Measurements from ENCODE around the gene SND1. TPM values are rescaled to one million over a fixed set of nuclear protein-coding genes. Genes with fewer than 3 reads are reported as not detected.
A peak's percentile ranks its signal among the peaks of the same experiment; 100 is the strongest.

The SND1 gene
- total and polyA plus RNA-seq, 7 donors, result 29.2 to 72.8 (median 48.2) TPM

DNA sequence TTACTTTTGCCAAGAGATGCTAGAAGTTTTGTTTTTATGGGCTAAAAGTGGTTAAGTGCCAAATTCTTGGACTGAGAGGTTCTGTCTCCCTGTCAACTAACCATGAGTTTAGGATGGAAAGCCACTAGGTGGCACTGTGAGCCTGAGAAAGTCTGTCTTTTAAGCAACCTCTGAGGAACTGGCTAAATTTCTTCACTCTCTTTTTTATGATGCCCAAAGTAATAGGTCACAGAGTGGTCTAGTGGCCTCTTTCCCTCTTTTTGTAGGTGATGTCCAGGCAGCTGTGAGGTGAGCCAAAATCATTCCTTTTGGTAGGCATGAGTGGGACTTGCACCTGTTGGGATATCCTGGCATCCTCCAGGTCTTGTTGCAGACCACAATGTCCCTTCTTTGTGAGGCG is 56.8 kb downstream of the SND1 start:
- no peaks in the 10 kb centered on the region for H3K9me3 ChIP-seq
- H3K4me1 ChIP-seq, result no peaks in the 10 kb centered on the region
- DNase-seq (peak; percentile 38 to 58), ATAC-seq (peak; percentile 66 to 93 (median 84))
- TF ChIP-seq, protein P1, sequence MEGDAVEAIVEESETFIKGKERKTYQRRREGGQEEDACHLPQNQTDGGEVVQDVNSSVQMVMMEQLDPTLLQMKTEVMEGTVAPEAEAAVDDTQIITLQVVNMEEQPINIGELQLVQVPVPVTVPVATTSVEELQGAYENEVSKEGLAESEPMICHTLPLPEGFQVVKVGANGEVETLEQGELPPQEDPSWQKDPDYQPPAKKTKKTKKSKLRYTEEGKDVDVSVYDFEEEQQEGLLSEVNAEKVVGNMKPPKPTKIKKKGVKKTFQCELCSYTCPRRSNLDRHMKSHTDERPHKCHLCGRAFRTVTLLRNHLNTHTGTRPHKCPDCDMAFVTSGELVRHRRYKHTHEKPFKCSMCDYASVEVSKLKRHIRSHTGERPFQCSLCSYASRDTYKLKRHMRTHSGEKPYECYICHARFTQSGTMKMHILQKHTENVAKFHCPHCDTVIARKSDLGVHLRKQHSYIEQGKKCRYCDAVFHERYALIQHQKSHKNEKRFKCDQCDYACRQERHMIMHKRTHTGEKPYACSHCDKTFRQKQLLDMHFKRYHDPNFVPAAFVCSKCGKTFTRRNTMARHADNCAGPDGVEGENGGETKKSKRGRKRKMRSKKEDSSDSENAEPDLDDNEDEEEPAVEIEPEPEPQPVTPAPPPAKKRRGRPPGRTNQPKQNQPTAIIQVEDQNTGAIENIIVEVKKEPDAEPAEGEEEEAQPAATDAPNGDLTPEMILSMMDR (IDR thresholded peaks at IDR 0.05), result peak; percentile 82
- no peak overlapping the region for H3K4me3 ChIP-seq
- peaks cover 8 to 34% of the 10 kb centered on the region in 2 donors for H3K36me3 ChIP-seq (ENCODE audit: insufficient read depth in 1 of 2, low read depth in 1 of 2)
- WGBS, 3 donors, result 50 to 76% (median 52%) methylated on average over 1 of the region's 1 CpG
- no peaks in the 10 kb centered on the region for H3K27me3 ChIP-seq (ENCODE audit: insufficient read depth in 3 of 3, low read length in 2 of 3)
- intact Hi-C loops (cut with DNase I), result loop anchor here (1.0 to 5.0 kb wide), 3 partner anchors 319 to 504 kb away; no protein-coding TSS in a partner anchor
- H3K27ac ChIP-seq, result no peak overlapping the region

DNA sequence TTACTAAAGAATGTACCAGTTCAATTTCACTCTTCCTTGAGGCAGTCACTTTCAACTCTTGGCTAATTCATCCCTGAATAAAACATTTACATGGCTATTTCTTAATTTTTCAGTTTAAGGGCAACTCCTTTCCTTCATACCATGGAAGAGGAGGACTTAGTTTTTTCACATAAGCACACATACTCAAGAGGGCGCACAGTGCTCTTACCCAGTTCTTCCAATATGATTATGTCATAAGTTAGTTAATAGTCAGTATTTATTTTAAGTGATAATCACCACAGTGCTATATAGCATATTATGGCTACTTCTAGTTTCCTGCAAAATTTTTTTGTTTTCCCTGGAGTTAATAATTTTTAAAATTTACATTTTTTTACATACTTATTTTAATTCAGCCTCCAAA is 58.6 kb downstream of the SND1 start:
- no peak for DNase-seq
- Histone ChIP-seq H3K27ac (no peak overlapping the region), H3K4me1 (no peaks in the 10 kb centered on the region), H3K9me3 (no peaks in the 10 kb centered on the region), H3K27me3 (ENCODE audit: insufficient read depth in 3 of 3, low read length in 2 of 3) (no peaks in the 10 kb centered on the region), H3K4me3 (no peak overlapping the region), H3K36me3 (ENCODE audit: insufficient read depth in 1 of 2, low read depth in 1 of 2) (peaks cover 0 to 16% of the 10 kb centered on the region in 2 donors)
- WGBS, 3 donors, result 95 to 100% (median 98%) methylated on average over 1 of the region's 1 CpG
- intact Hi-C loops (cut with DNase I), result loop anchor here in 1 of 2 donors (5.0 to 10.0 kb wide), 2 partner anchors 224 to 422 kb away; no protein-coding TSS in a partner anchor
- no peak for ATAC-seq
- TF ChIP-seq, protein P1 (IDR thresholded peaks at IDR 0.05), result no peak

DNA sequence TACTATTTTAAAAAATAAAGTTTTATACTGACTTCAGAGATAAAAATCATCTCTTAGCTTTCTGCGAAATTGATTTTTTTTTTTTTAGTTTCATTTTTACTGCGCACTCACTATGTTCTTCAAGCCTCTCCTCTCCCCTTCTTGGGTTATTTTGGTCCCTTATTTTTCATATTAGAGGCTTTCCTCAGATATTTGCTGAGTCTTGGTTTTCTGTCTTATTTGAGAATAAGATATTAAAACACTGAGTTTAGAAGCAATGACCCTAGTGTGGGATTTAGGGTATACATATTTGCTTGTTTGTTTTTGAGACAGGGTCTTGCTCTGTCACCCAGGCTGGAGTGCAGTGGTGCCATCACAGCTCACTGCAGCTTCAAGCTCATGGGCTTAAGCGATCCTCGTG is 59.9 kb downstream of the SND1 start:
- Histone ChIP-seq H3K4me3 (no peak overlapping the region), H3K27me3 (ENCODE audit: insufficient read depth in 3 of 3, low read length in 2 of 3) (no peaks in the 10 kb centered on the region), H3K27ac (no peak overlapping the region), H3K9me3 (no peaks in the 10 kb centered on the region), H3K36me3 (ENCODE audit: insufficient read depth in 1 of 2, low read depth in 1 of 2) (peaks cover 0 to 6% of the 10 kb centered on the region in 2 donors), H3K4me1 (no peaks in the 10 kb centered on the region)
- WGBS, 3 donors, result 96 to 99% (median 99%) methylated on average over 4 of the region's 4 CpGs
- TF ChIP-seq, protein P1 (IDR thresholded peaks at IDR 0.05), result no peak
- no peak for ATAC-seq
- no peak for DNase-seq
- intact Hi-C loops (cut with DNase I), result loop anchor here in 1 of 2 donors (5.0 to 10.0 kb wide), 2 partner anchors 223 to 420 kb away; no protein-coding TSS in a partner anchor

DNA sequence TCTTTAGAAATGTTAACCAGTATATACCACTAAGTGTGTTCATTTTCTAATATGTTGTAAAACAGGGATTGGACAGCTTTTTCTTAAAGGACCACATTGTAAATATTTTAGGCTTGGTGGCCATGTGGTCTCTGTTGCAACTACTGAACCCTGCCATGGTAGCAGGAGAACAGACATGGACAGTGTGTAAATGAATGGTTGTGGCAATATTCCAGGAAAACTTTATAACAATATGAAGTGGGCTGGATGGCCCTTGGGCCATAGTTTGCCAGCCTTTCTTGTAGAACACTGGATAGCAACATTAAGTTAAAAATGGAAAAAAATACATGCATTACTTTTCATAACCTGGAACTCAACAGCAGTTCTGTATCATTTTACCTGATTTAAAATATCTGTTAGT is 61.0 kb downstream of the SND1 start:
- H3K27me3 ChIP-seq (ENCODE audit: insufficient read depth in 3 of 3, low read length in 2 of 3), result no peaks in the 10 kb centered on the region
- H3K4me1 ChIP-seq, result no peaks in the 10 kb centered on the region
- ATAC-seq (no peak), DNase-seq (no peak)
- H3K4me3 ChIP-seq, result no peak overlapping the region
- intact Hi-C loops (cut with DNase I), result loop anchor here in 1 of 2 donors (5.0 to 10.0 kb wide), 2 partner anchors 222 to 419 kb away; no protein-coding TSS in a partner anchor
- H3K27ac ChIP-seq, result no peak overlapping the region
- TF ChIP-seq, protein P1 (IDR thresholded peaks at IDR 0.05), result no peak
- H3K36me3 ChIP-seq (ENCODE audit: insufficient read depth in 1 of 2, low read depth in 1 of 2), result peaks cover 0 to 5% of the 10 kb centered on the region in 2 donors
- H3K9me3 ChIP-seq, result no peaks in the 10 kb centered on the region

DNA sequence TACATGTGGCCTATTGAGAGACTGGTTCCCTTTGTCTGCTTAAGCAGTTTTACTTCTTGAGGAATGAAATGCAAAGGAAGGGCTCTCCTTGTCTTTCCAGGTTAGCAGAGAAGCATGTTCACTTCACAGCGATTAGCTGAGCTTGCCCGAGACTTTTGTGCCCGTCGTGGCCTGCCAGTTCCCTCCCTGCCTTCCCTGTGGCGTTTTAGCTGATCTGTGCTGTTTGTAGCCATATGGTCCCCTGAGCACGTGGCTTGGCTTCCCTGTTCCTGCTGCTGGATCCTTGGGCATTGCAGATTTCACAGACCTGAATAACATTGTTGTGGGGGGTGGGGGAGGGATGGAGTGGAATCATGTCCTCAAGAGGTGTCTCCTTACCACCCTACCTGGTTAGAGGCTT is 61.8 kb downstream of the SND1 start:
- H3K36me3 ChIP-seq (ENCODE audit: insufficient read depth in 1 of 2, low read depth in 1 of 2), result peaks cover 0 to 5% of the 10 kb centered on the region in 2 donors
- H3K27ac ChIP-seq, result no peak overlapping the region
- H3K4me3 ChIP-seq, result no peak overlapping the region
- H3K9me3 ChIP-seq, result no peaks in the 10 kb centered on the region
- TF ChIP-seq, protein P1 (IDR thresholded peaks at IDR 0.05), result no peak
- WGBS, 3 donors, result 32 to 56% (median 33%) methylated on average over 6 of the region's 6 CpGs
- no peaks in the 10 kb centered on the region for H3K4me1 ChIP-seq
- intact Hi-C loops (cut with DNase I), result loop anchor here in 1 of 2 donors (5.0 to 10.0 kb wide), 2 partner anchors 221 to 419 kb away; no protein-coding TSS in a partner anchor
- peak in 2 of 4 donors; percentile 31 to 52 for ATAC-seq
- no peaks in the 10 kb centered on the region for H3K27me3 ChIP-seq (ENCODE audit: insufficient read depth in 3 of 3, low read length in 2 of 3)
- no peak for DNase-seq
